Endothelial cell (in vitro differentiated cells): ENCODE data around the gene RAD9A. TPM values are rescaled to one million over a fixed set of nuclear protein-coding genes. Genes with fewer than 3 reads are reported as not detected.

Experiments
- DNase-seq: peaks from one replicate; pipeline ENCODE4 v3.0.0; 2021; ENCODE audit warnings: low spot score
- H3K27ac Mint-ChIP-seq: one replicate; pipeline ENCODE4 v1.8.0; 2021; ENCODE audit warnings: mixed read lengths, inconsistent platforms; ENCODE audit not compliant: unreplicated experiment
- H3K27me3 Mint-ChIP-seq: one replicate; pipeline ENCODE4 v1.8.0; 2021; ENCODE audit warnings: mild to moderate bottlenecking, moderate library complexity, mixed read lengths, inconsistent platforms; ENCODE audit not compliant: unreplicated experiment
- H3K36me3 Mint-ChIP-seq: one replicate; pipeline ENCODE4 v1.8.0; 2021; ENCODE audit warnings: mild to moderate bottlenecking, low read depth, mixed read lengths, inconsistent platforms; ENCODE audit not compliant: unreplicated experiment
- H3K4me1 Mint-ChIP-seq: one replicate; pipeline ENCODE4 v1.8.0; 2021; ENCODE audit warnings: mild to moderate bottlenecking, mixed read lengths, inconsistent platforms; ENCODE audit not compliant: unreplicated experiment
- H3K4me3 Mint-ChIP-seq: one replicate; pipeline ENCODE4 v1.8.0; 2021; ENCODE audit warnings: mild to moderate bottlenecking, mixed read lengths, inconsistent platforms; ENCODE audit not compliant: unreplicated experiment
- H3K9me3 Mint-ChIP-seq: one replicate; pipeline ENCODE4 v1.8.0; 2021; ENCODE audit warnings: mixed read lengths, inconsistent platforms; ENCODE audit not compliant: unreplicated experiment
- CTCF ChIP-seq: fragments of 200-600 bp; sonication (generic); IDR thresholded peaks from one replicate; pipeline ENCODE4 v1.5.0; 2021; ENCODE audit warnings: antibody characterized with exemption; ENCODE audit not compliant: unreplicated experiment
- long read RNA-seq: library from polyadenylated mRNA; unstranded; transcript quantifications from one replicate; pipeline ENCODE4 v2.0.0, GENCODE V29; 2020; ENCODE audit not compliant: unreplicated experiment
- total RNA-seq: library from RNA; stranded (reverse); fragmentation: NEBNext Ultra II Directional; extraction: Animal tissue kit (Norgen Biotek cat#: 25700); gene quantifications from one replicate; pipeline ENCODE4 v1.2.1, GENCODE V29; 2021; ENCODE audit not compliant: unreplicated experiment

The RAD9A gene
- total RNA-seq = 18.4 TPM
- long read RNA-seq, partial matches to known transcripts = 0 of 1 reads
- long read RNA-seq, other reads (novel, unspliced or antisense) = 1 of 1 reads

GRCh38 chr11:67391304-67392182 is at the start of gene RAD9A:
Gene RAD9A (plus strand): TSS chr11:67391986. CDS start chr11:67392045, 59 bp downstream.
- peak within 1 kb of the TSS; percentile 66 for H3K27ac Mint-ChIP-seq

GRCh38 chr11:67344264-67344663 is 47.5 kb upstream of the RAD9A start:
- no peaks in the 10 kb centered on the region for H3K27me3 Mint-ChIP-seq
- no peak overlapping the region for H3K4me3 Mint-ChIP-seq
- H3K4me1 Mint-ChIP-seq = peaks cover 41% of the 10 kb centered on the region
- no peak overlapping the region for H3K27ac Mint-ChIP-seq
- H3K36me3 Mint-ChIP-seq = no peaks in the 10 kb centered on the region
- DNase-seq = no peak
- no peak for TF ChIP-seq CTCF
- no peaks in the 10 kb centered on the region for H3K9me3 Mint-ChIP-seq

More at GRCh38 chr11:67391304-67392182, at the start of gene RAD9A:
- Mint-ChIP-seq H3K27me3 (peaks cover 16% of the 10 kb centered on the region), H3K9me3 (no peaks in the 10 kb centered on the region), H3K4me3 (peak within 1 kb of the TSS; percentile 91), H3K4me1 (peaks cover 24% of the 10 kb centered on the region), H3K36me3 (peaks cover 5% of the 10 kb centered on the region)
- peak; percentile 92 for DNase-seq
- no peak for TF ChIP-seq CTCF

- H3K27me3 Mint-ChIP-seq = peaks cover 3% of the 10 kb centered on the region
- DNase-seq = no peak
- H3K4me3 Mint-ChIP-seq = no peak overlapping the region
- H3K27ac Mint-ChIP-seq = peak overlapping the region; percentile 67
- H3K9me3 Mint-ChIP-seq = no peaks in the 10 kb centered on the region
- H3K4me1 Mint-ChIP-seq = peaks cover 51% of the 10 kb centered on the region
- no peak for TF ChIP-seq CTCF
- no peaks in the 10 kb centered on the region for H3K36me3 Mint-ChIP-seq
Observed at GRCh38 chr11:67345247-67345919, 46.4 kb upstream of the RAD9A start.

- no peak for DNase-seq
- TF ChIP-seq CTCF = peak; percentile 46
- Mint-ChIP-seq H3K27me3 (peaks cover 3% of the 10 kb centered on the region), H3K9me3 (no peaks in the 10 kb centered on the region), H3K4me1 (peaks cover 56% of the 10 kb centered on the region), H3K4me3 (no peak overlapping the region), H3K27ac (peak overlapping the region; percentile 85), H3K36me3 (no peaks in the 10 kb centered on the region)
Observed at GRCh38 chr11:67345920-67346819, 45.6 kb upstream of the RAD9A start.
